ENCODE data around the gene SERF2.
"Not testable (repeated sequence)": the region's sequence is repeated elsewhere in the genome, so short reads cannot be mapped to it uniquely, and the experiment has no call there.

Gene SERF2

GRCh38 chr15:43829951-43830540, 37.9 kb downstream of the SERF2 start:
- not testable (repeated sequence) for DNase-seq (ENCODE audit: low spot score)

- DNase-seq (ENCODE audit: low spot score): not testable (repeated sequence)
These were observed 38.7 kb downstream of the SERF2 start for GRCh38 chr15:43830691-43831275.

- not testable (repeated sequence) for DNase-seq (ENCODE audit: low spot score)
These were observed 39.5 kb downstream of the SERF2 start for GRCh38 chr15:43831519-43832052.

- not testable (repeated sequence) for DNase-seq (ENCODE audit: low spot score)
These were observed 40.4 kb downstream of the SERF2 start for GRCh38 chr15:43832485-43832884.

GRCh38 chr15:43845421-43845820, 53.3 kb downstream of the SERF2 start:
- no peak for DNase-seq (ENCODE audit: low spot score)

All from AG08396 (cell line).